HepG2 (cell line): ENCODE results near the gene NCOA5. TPM values are rescaled to one million over a fixed set of nuclear protein-coding genes. Genes with fewer than 3 reads are reported as not detected.

Experiments
- DRAP1 ChIP-seq: IDR thresholded peaks from 2 replicates; pipeline ENCODE4 v1.6.1; 2016; ENCODE audit warnings: missing genetic modification reagents, missing compliant biosample characterization
- ONECUT2 ChIP-seq: sonication (generic); formaldehyde crosslinking; IDR thresholded peaks from 2 replicates; pipeline ENCODE4 v1.4.0; 2020; ENCODE audit warnings: missing genetic modification reagents
- PHF5A ChIP-seq: IDR thresholded peaks from one replicate; pipeline ENCODE4 v1.6.1; 2018; ENCODE audit warnings: low read depth, missing genetic modification reagents; ENCODE audit not compliant: unreplicated experiment
- PLRG1 ChIP-seq: fragments of 450-650 bp; conservative IDR thresholded peaks from 2 replicates; pipeline ENCODE4 v1.6.1; 2016
- POLR2AphosphoS2 ChIP-seq: IDR thresholded peaks from 2 replicates; pipeline ENCODE4 v1.6.1; 2011; ENCODE audit warnings: low read depth, low read length, improper control_type of control experiment
- RAD21 ChIP-seq: fragments of 450-650 bp; formaldehyde crosslinking; IDR thresholded peaks from 2 replicates; pipeline ENCODE4 v1.5.0; 2020; ENCODE audit warnings: mild to moderate bottlenecking
- RFX1 ChIP-seq: fragments of 450-650 bp; IDR thresholded peaks from 2 replicates; pipeline ENCODE4 v1.6.1; 2017
- RFX3 ChIP-seq: IDR thresholded peaks from 2 replicates; pipeline ENCODE4 v1.6.1; 2016; ENCODE audit warnings: missing biosample characterization, missing genetic modification reagents
- SMARCC2 ChIP-seq: fragments of 450-650 bp; IDR thresholded peaks from 2 replicates; pipeline ENCODE4 v1.6.1; 2017; ENCODE audit warnings: antibody characterized with exemption, mild to moderate bottlenecking
- TOE1 ChIP-seq: sonication (generic); formaldehyde crosslinking; IDR thresholded peaks from 2 replicates; pipeline ENCODE4 v1.4.0; 2020; ENCODE audit warnings: mild to moderate bottlenecking, missing genetic modification reagents
- ZNF292 ChIP-seq: sonication (generic); formaldehyde crosslinking; IDR thresholded peaks from 2 replicates; pipeline ENCODE4 v1.8.1; 2022; ENCODE audit warnings: mild to moderate bottlenecking, low read depth, missing genetic modification reagents, borderline replicate concordance
- ZNF354B ChIP-seq: sonication (generic); formaldehyde crosslinking; IDR thresholded peaks from 2 replicates; pipeline ENCODE4 v1.8.0; 2022; ENCODE audit warnings: mild to moderate bottlenecking, missing genetic modification reagents
- ZNF446 ChIP-seq: sonication (generic); formaldehyde crosslinking; IDR thresholded peaks from 2 replicates; pipeline ENCODE4 v1.5.0; 2020; ENCODE audit warnings: mild to moderate bottlenecking, missing genetic modification reagents
- ZNF510 ChIP-seq: sonication (generic); formaldehyde crosslinking; IDR thresholded peaks from 2 replicates; pipeline ENCODE4 v1.4.0; 2020; ENCODE audit warnings: low read depth, mild to moderate bottlenecking, missing genetic modification reagents
- ZNF691 ChIP-seq: sonication (generic); formaldehyde crosslinking; IDR thresholded peaks from 2 replicates; pipeline ENCODE4 v1.4.0; 2020; ENCODE audit warnings: missing genetic modification reagents, low read depth, mild to moderate bottlenecking, borderline replicate concordance
- ZNF788 ChIP-seq: sonication (generic); formaldehyde crosslinking; IDR thresholded peaks from 2 replicates; pipeline ENCODE4 v1.5.0; 2020; ENCODE audit warnings: mild to moderate bottlenecking, missing genetic modification reagents, borderline replicate concordance
- polyA plus RNA-seq, 8 experiments: library from polyadenylated mRNA; depleted of rRNA in 3 of 8; stranded (reverse) in 7 of 8; unstranded in 1 of 8; fragments of >200 nt; fragmentation: Illumina TruSeq in 4 of 8; extraction: Trizol in 4 of 8; gene quantifications; 2 replicates each; pipeline versions ENCODE4 v1.2.1 to v1.2.3, GENCODE V29; 2011 to 2016; ENCODE audit warnings: low read depth in 4 of 8, missing spikeins in 1 of 8, mixed read lengths in 1 of 8; ENCODE audit not compliant: insufficient read depth in 1 of 8
- total RNA-seq, 5 experiments: library from RNA; depleted of rRNA; stranded (reverse); fragments of >200 nt; fragmentation: Illumina TruSeq; extraction: Trizol; gene quantifications; 2 replicates each; pipeline ENCODE4 v1.2.3, GENCODE V29; 2016; ENCODE audit warnings: low read depth in 1 of 5
- TF ChIP-seq, protein P1 (sequence below): sonication (generic); formaldehyde crosslinking; IDR thresholded peaks from 2 replicates; pipeline ENCODE4 v1.5.0; 2020; ENCODE audit warnings: mild to moderate bottlenecking, missing genetic modification reagents
- TF ChIP-seq, protein P2 (sequence below), 2 experiments: fragments of 450-650 bp in 1 of 2; sonication (generic) in 1 of 2; formaldehyde crosslinking; IDR thresholded peaks; 2 replicates each; pipeline versions ENCODE4 v1.5.0 to v1.8.0; 2020 to 2022; ENCODE audit warnings: mild to moderate bottlenecking in 1 of 2, missing genetic modification reagents in 1 of 2
- TF ChIP-seq, protein P3 (sequence below): sonication (generic); formaldehyde crosslinking; IDR thresholded peaks from 2 replicates; pipeline ENCODE4 v1.4.0; 2020; ENCODE audit warnings: mild to moderate bottlenecking, missing genetic modification reagents
- TF ChIP-seq, protein P4 (sequence below): sonication (generic); formaldehyde crosslinking; IDR thresholded peaks from 2 replicates; pipeline ENCODE4 v1.5.0; 2020; ENCODE audit warnings: mild to moderate bottlenecking, missing genetic modification reagents

NCOA5 gene
- total and polyA plus RNA-seq, 2 of the 13 experiments (the other 11 are each of a cell fraction or from before 2014, with no cell fraction given), result 16.5 to 28.4 TPM

GRCh38 chr20:46040902-46041535 lies 48.7 kb downstream of the NCOA5 start (continued):
- TF ChIP-seq, protein P1, sequence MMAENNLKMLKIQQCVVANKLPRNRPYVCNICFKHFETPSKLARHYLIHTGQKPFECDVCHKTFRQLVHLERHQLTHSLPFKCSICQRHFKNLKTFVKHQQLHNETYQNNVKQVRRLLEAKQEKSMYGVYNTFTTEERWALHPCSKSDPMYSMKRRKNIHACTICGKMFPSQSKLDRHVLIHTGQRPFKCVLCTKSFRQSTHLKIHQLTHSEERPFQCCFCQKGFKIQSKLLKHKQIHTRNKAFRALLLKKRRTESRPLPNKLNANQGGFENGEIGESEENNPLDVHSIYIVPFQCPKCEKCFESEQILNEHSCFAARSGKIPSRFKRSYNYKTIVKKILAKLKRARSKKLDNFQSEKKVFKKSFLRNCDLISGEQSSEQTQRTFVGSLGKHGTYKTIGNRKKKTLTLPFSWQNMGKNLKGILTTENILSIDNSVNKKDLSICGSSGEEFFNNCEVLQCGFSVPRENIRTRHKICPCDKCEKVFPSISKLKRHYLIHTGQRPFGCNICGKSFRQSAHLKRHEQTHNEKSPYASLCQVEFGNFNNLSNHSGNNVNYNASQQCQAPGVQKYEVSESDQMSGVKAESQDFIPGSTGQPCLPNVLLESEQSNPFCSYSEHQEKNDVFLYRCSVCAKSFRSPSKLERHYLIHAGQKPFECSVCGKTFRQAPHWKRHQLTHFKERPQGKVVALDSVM, result peak; percentile 37; the same call in 1 of the 2 replicates
- TF ChIP-seq ZNF510 (CRISPR knock-in tag) (0 out of 2 replicates have a peak, but pooled peaks have one; percentile 46), ZNF292 (CRISPR knock-in tag) (no peak), RAD21 (CRISPR knock-in tag) (no peak), RFX1 (no peak), SMARCC2 (no peak), ZNF354B (CRISPR knock-in tag) (0 out of 2 replicates have a peak, but pooled peaks have one; percentile 75), POLR2AphosphoS2 (no peak), ONECUT2 (CRISPR knock-in tag) (peak; percentile 68), ZNF446 (CRISPR knock-in tag) (peak; percentile 91; the same call in 1 of the 2 replicates), ZNF691 (peak; percentile 66; the same call in 1 of the 2 replicates), ZNF788 (peak; percentile 46; the same call in 1 of the 2 replicates), TOE1 (CRISPR knock-in tag) (peak; percentile 88; the same call in 1 of the 2 replicates), DRAP1 (CRISPR knock-in tag) (peak; percentile 66), PHF5A (CRISPR knock-in tag) (peak; percentile 89), PLRG1 (no peak), RFX3 (CRISPR knock-in tag) (peak; percentile 48)
- TF ChIP-seq, protein P2, sequence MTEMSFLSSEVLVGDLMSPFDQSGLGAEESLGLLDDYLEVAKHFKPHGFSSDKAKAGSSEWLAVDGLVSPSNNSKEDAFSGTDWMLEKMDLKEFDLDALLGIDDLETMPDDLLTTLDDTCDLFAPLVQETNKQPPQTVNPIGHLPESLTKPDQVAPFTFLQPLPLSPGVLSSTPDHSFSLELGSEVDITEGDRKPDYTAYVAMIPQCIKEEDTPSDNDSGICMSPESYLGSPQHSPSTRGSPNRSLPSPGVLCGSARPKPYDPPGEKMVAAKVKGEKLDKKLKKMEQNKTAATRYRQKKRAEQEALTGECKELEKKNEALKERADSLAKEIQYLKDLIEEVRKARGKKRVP (CRISPR knock-in tag; IDR thresholded peaks at IDR 0.05), result peak in 1 of 2 experiments; percentile 30; a peak in 1 of 4 replicates
- TF ChIP-seq, protein P3, sequence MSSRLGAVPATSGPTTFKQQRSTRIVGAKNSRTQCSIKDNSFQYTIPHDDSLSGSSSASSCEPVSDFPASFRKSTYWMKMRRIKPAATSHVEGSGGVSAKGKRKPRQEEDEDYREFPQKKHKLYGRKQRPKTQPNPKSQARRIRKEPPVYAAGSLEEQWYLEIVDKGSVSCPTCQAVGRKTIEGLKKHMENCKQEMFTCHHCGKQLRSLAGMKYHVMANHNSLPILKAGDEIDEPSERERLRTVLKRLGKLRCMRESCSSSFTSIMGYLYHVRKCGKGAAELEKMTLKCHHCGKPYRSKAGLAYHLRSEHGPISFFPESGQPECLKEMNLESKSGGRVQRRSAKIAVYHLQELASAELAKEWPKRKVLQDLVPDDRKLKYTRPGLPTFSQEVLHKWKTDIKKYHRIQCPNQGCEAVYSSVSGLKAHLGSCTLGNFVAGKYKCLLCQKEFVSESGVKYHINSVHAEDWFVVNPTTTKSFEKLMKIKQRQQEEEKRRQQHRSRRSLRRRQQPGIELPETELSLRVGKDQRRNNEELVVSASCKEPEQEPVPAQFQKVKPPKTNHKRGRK (CRISPR knock-in tag), result no peak
- TF ChIP-seq, protein P4, sequence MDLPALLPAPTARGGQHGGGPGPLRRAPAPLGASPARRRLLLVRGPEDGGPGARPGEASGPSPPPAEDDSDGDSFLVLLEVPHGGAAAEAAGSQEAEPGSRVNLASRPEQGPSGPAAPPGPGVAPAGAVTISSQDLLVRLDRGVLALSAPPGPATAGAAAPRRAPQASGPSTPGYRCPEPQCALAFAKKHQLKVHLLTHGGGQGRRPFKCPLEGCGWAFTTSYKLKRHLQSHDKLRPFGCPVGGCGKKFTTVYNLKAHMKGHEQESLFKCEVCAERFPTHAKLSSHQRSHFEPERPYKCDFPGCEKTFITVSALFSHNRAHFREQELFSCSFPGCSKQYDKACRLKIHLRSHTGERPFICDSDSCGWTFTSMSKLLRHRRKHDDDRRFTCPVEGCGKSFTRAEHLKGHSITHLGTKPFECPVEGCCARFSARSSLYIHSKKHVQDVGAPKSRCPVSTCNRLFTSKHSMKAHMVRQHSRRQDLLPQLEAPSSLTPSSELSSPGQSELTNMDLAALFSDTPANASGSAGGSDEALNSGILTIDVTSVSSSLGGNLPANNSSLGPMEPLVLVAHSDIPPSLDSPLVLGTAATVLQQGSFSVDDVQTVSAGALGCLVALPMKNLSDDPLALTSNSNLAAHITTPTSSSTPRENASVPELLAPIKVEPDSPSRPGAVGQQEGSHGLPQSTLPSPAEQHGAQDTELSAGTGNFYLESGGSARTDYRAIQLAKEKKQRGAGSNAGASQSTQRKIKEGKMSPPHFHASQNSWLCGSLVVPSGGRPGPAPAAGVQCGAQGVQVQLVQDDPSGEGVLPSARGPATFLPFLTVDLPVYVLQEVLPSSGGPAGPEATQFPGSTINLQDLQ, result 0 out of 2 replicates have a peak, but pooled peaks have one; percentile 45
